Measurements from ENCODE around the gene TP53BP1. TPM values are rescaled to one million over a fixed set of nuclear protein-coding genes. Genes with fewer than 3 reads are reported as not detected.

The TP53BP1 gene
- total and polyA plus RNA-seq, 2 of the 13 experiments (the other 11 are each of a cell fraction or from before 2014, with no cell fraction given) = 17.1 to 17.4 TPM

GRCh38 chr15:43463507-43463906, 29.4 kb downstream of the TP53BP1 start:
- Histone ChIP-seq H3K9me3 (ENCODE audit: low read length) (no peaks in the 10 kb centered on the region), H3K4me3 (replicated peaks in 1 of 3; ENCODE audit: insufficient read depth in 1 of 3, low read depth in 2 of 3, low read length in 3 of 3) (no peak overlapping the region), H3K36me3 (replicated peaks in 1 of 2; ENCODE audit: control insufficient read depth in 1 of 2, insufficient read depth in 2 of 2, low read length in 2 of 2) (peaks cover 1 to 14% of the 10 kb centered on the region in 2 experiments; a peak in 3 of 5 replicates), H3K9ac (ENCODE audit: insufficient read depth, low read depth, low read length) (no peak overlapping the region), H3K27me3 (ENCODE audit: control insufficient read depth in 1 of 2, insufficient read depth in 2 of 2, low read length in 2 of 2) (no peaks in the 10 kb centered on the region; a peak in 1 of 5 replicates), H3K27ac (ENCODE audit: extremely low read length, insufficient read depth, low read length) (no peak overlapping the region), H3K4me1 (ENCODE audit: insufficient read depth, low read length) (no peaks in the 10 kb centered on the region), H4K20me1 (ENCODE audit: insufficient read depth, low read length) (no peaks in the 10 kb centered on the region), H3K79me2 (ENCODE audit: insufficient read depth, low read length) (no peaks in the 10 kb centered on the region), H3K4me2 (ENCODE audit: low read depth, low read length) (no peak overlapping the region), H2AFZ (ENCODE audit: low read length) (no peak overlapping the region)
- intact Hi-C loops (cut with micrococcal nuclease; ENCODE audit: unreplicated experiment) = no loop called here
- DNase-seq (ENCODE audit: low spot score) (no peak), ATAC-seq (no peak), FAIRE-seq (no peak)
- no TSS peak for BruUV-seq (replicated peaks)
- ChIA-PET POLR2A (no interaction called here), CTCF (ENCODE audit: low intra/inter-chr PET ratio, low total read pairs) (no interaction called here)
- no peak for TF ChIP-seq RERE (CRISPR knock-in tag; IDR thresholded peaks at IDR 0.05; ENCODE audit: low read depth)
- TF ChIP-seq CTCF (CRISPR knock-in tag; IDR thresholded peaks at IDR 0.05) = no peak
- TF ChIP-seq POLR2AphosphoS2 (IDR thresholded peaks at IDR 0.05; ENCODE audit: low read depth, low read length) = no peak
- TF ChIP-seq KDM2A (CRISPR knock-in tag; IDR thresholded peaks at IDR 0.05; ENCODE audit: borderline replicate concordance, low read depth) = no peak
- TF ChIP-seq ZNF747 (CRISPR knock-in tag; IDR thresholded peaks at IDR 0.05; ENCODE audit: borderline replicate concordance) = no peak
- TF ChIP-seq REXO4 (CRISPR knock-in tag; IDR thresholded peaks at IDR 0.05; ENCODE audit: borderline replicate concordance) = no peak
- in situ Hi-C loops (cut with HindIII; ENCODE audit: extremely low pct_ligation_motif_present, low pct_unique_long_range_greater_than_20kb) = no loop called here
- WGBS (ENCODE audit: low lambda C conversion rate) = 89% methylated on average over 1 of the region's 1 CpG

Data from HepG2 (cell line).